HL-60 (cell line): ENCODE measurements around the gene GRK7.

ENCODE experiments used
- CTCF ChIP-seq: IDR thresholded peaks from one replicate; pipeline ENCODE4 v1.5.1; 2011; ENCODE audit warnings: low read length, control low read depth, inconsistent platforms; ENCODE audit not compliant: insufficient read depth
- POLR2AphosphoS5 ChIP-seq: IDR thresholded peaks from 2 replicates; pipeline ENCODE4 v1.6.1; 2012; ENCODE audit warnings: low read depth

GRCh38 chr3:141812084-141812483 lies 48.9 kb downstream of the GRK7 start:
- TF ChIP-seq CTCF (no peak), POLR2AphosphoS5 (no peak)
